A549 (cell line): ENCODE measurements around the gene ARHGAP44. TPM values are rescaled to one million over a fixed set of nuclear protein-coding genes. Genes with fewer than 3 reads are reported as not detected.

Experiments used
- ATAC-seq, 2 experiments: fragments of 200-7000 bp in 1 of 2; fragments of >200 bp in 1 of 2; cut with Nextera tagmentation in 1 of 2; cut with Tn5 transposase in 1 of 2; 3 replicates each; pipeline versions ENCODE4 v1.8.0 to v1.9.1; 2018 to 2020; ENCODE audit warnings: mild to moderate bottlenecking in 1 of 2, moderate library complexity in 1 of 2
- CTCF ChIA-PET: fragments of 300-600 bp; sonication (Branson Sonifier 250); formaldehyde crosslinking; extraction: SDS; loops from one replicate; lab custom pipeline; 2021; ENCODE audit warnings: antibody characterized with exemption, inconsistent platforms; lab: Yijun Ruan, JAX
- POLR2A ChIA-PET: fragments of 350-600 bp; formaldehyde crosslinking; extraction: SDS; loops from one replicate; lab custom pipeline; 2021; ENCODE audit warnings: antibody characterized with exemption, inconsistent platforms; lab: Yijun Ruan, JAX
- DNase-seq, 2 experiments: peaks; one replicate each; pipeline versions ENCODE4 v3.0.0 to v3.0.0-alpha.2; 2011 to 2016; ENCODE audit warnings: low read depth in 1 of 2, low spot score in 1 of 2
- FAIRE-seq: peaks from 2 replicates; lab custom pipeline; 2011; peaks lifted over from hg19 to GRCh38; lab: Jason Lieb, UNC
- H3K27ac ChIP-seq, 2 experiments: fragments of >200 bp; sonication (Bioruptor Twin); formaldehyde crosslinking; 3 replicates each; pipeline ENCODE4 v1.5.1; 2016 to 2017
- H3K4me1 ChIP-seq: fragments of >200 bp; sonication (Bioruptor Twin); formaldehyde crosslinking; 3 replicates; pipeline ENCODE4 v1.6.1; 2016
- H3K4me2 ChIP-seq: fragments of >200 bp; sonication (Bioruptor Twin); formaldehyde crosslinking; 3 replicates; pipeline ENCODE4 v1.6.1; 2016
- H3K4me3 ChIP-seq: fragments of >200 bp; sonication (Bioruptor Twin); formaldehyde crosslinking; 3 replicates; pipeline ENCODE4 v1.5.1; 2016
- H3K9me3 ChIP-seq: fragments of >200 bp; sonication (Bioruptor Twin); formaldehyde crosslinking; 3 replicates; pipeline ENCODE4 v1.6.1; 2016
- CEBPB ChIP-seq, 2 experiments: fragments of >200 bp in 1 of 2; sonication (Bioruptor Twin) in 1 of 2; formaldehyde crosslinking in 1 of 2; IDR thresholded peaks; 2 replicates each; pipeline ENCODE4 v1.6.1; 2012 to 2016
- EHF ChIP-seq: fragments of 250-450 bp; sonication (Bioruptor Pico); IDR thresholded peaks from 2 replicates; pipeline ENCODE4 v1.5.0; 2020; ENCODE audit warnings: mild to moderate bottlenecking
- EHMT2 ChIP-seq: fragments of 200-600 bp; sonication (generic); IDR thresholded peaks from 2 replicates; pipeline ENCODE4 v1.6.1; 2016; ENCODE audit warnings: antibody characterized with exemption, low read depth, mild to moderate bottlenecking, moderate library complexity
- ESRRA ChIP-seq: fragments of 150-350 bp; IDR thresholded peaks from 2 replicates; pipeline ENCODE4 v1.6.1; 2014; ENCODE audit warnings: mild to moderate bottlenecking, low read length, borderline replicate concordance
- FOSL2 ChIP-seq, 2 experiments: fragments of 450-650 bp in 1 of 2; fragments of >200 bp in 1 of 2; sonication (Bioruptor Twin) in 1 of 2; formaldehyde crosslinking; IDR thresholded peaks; 2 replicates each; pipeline versions ENCODE4 v1.5.0 to v1.6.1; 2016 to 2020; ENCODE audit warnings: mild to moderate bottlenecking in 1 of 2, moderate library complexity in 1 of 2
- GATA3 ChIP-seq: IDR thresholded peaks from 2 replicates; pipeline ENCODE4 v1.6.1; 2012; ENCODE audit warnings: borderline replicate concordance
- HDAC2 ChIP-seq: fragments of 200-600 bp; sonication (generic); IDR thresholded peaks from 2 replicates; pipeline ENCODE4 v1.6.1; 2016
- HEYL ChIP-seq: fragments of 250-450 bp; sonication (Bioruptor Pico); IDR thresholded peaks from 2 replicates; pipeline ENCODE4 v1.8.0; 2021; ENCODE audit warnings: mild to moderate bottlenecking, moderate library complexity
- HOXA7 ChIP-seq: fragments of 250-450 bp; sonication (Bioruptor Pico); IDR thresholded peaks from 2 replicates; pipeline ENCODE4 v1.5.0; 2020; ENCODE audit warnings: mild to moderate bottlenecking, moderate library complexity
- HOXB5 ChIP-seq: fragments of 250-450 bp; sonication (Bioruptor Pico); IDR thresholded peaks from 2 replicates; pipeline ENCODE4 v1.5.0; 2020; ENCODE audit warnings: mild to moderate bottlenecking, moderate library complexity
- KDM5A ChIP-seq: fragments of 200-600 bp; sonication (generic); IDR thresholded peaks from 2 replicates; pipeline ENCODE4 v1.6.1; 2016; ENCODE audit warnings: antibody characterized with exemption, mild to moderate bottlenecking
- MAFK ChIP-seq: fragments of 450-650 bp; IDR thresholded peaks from 2 replicates; pipeline ENCODE4 v1.6.1; 2014; ENCODE audit not compliant: partially characterized antibody
- MYC ChIP-seq: IDR thresholded peaks from 2 replicates; pipeline ENCODE4 v1.6.1; 2012; ENCODE audit warnings: mild to moderate bottlenecking, inconsistent platforms, low read length, improper control_type of control experiment, borderline replicate concordance
- NFE2L2 ChIP-seq: fragments of 150-350 bp; conservative IDR thresholded peaks from 2 replicates; pipeline ENCODE4 v1.6.1; 2014; ENCODE audit warnings: low read length
- NPAS2 ChIP-seq: fragments of 250-450 bp; sonication (Bioruptor Pico); IDR thresholded peaks from 2 replicates; pipeline ENCODE4 v1.8.0; 2022; ENCODE audit warnings: mild to moderate bottlenecking, moderate library complexity, borderline replicate concordance
- RARB ChIP-seq: fragments of 250-450 bp; sonication (Bioruptor Pico); IDR thresholded peaks from 2 replicates; pipeline ENCODE4 v1.8.0; 2021; ENCODE audit warnings: mild to moderate bottlenecking, moderate library complexity
- RFX5 ChIP-seq: fragments of 450-650 bp; IDR thresholded peaks from 2 replicates; pipeline ENCODE4 v1.7.1; 2014; ENCODE audit warnings: antibody characterized with exemption, mild to moderate bottlenecking, moderate library complexity
- RNF2 ChIP-seq: fragments of 200-600 bp; sonication (generic); IDR thresholded peaks from 2 replicates; pipeline ENCODE4 v1.6.1; 2016; ENCODE audit warnings: low read depth, mild to moderate bottlenecking, antibody characterized with exemption, moderate library complexity, borderline replicate concordance
- SMC3 ChIP-seq: fragments of >200 bp; sonication (Bioruptor Twin); formaldehyde crosslinking; IDR thresholded peaks from 3 replicates; pipeline ENCODE4 v1.6.1; 2018; ENCODE audit warnings: inconsistent platforms
- SREBF2 ChIP-seq: fragments of 450-650 bp; IDR thresholded peaks from 2 replicates; pipeline ENCODE4 v1.6.1; 2014; ENCODE audit warnings: mild to moderate bottlenecking, moderate library complexity
- TFCP2L1 ChIP-seq: fragments of 250-450 bp; sonication (Bioruptor Pico); IDR thresholded peaks from 2 replicates; pipeline ENCODE4 v1.5.0; 2021; ENCODE audit warnings: mild to moderate bottlenecking
- TP53 ChIP-seq: fragments of 250-450 bp; sonication (Bioruptor Pico); IDR thresholded peaks from 2 replicates; pipeline ENCODE4 v1.5.0; 2021; ENCODE audit warnings: mild to moderate bottlenecking, moderate library complexity
- ZC3H11A ChIP-seq: fragments of 450-650 bp; IDR thresholded peaks from 2 replicates; pipeline ENCODE4 v1.6.1; 2014; ENCODE audit warnings: antibody characterized with exemption, mild to moderate bottlenecking
- ZFP36 ChIP-seq: fragments of 450-650 bp; IDR thresholded peaks from 2 replicates; pipeline ENCODE4 v1.6.1; 2014; ENCODE audit warnings: borderline replicate concordance; ENCODE audit not compliant: partially characterized antibody
- WGBS: methylation state at CpG from one replicate; pipeline ENCODE4 v1.1.6; 2017; ENCODE audit errors: missing lambda C conversion rate; 5-methylcytosine and 5-hydroxymethylcytosine counted together
- polyA plus RNA-seq, 4 experiments: library from polyadenylated mRNA; depleted of rRNA in 3 of 4; stranded (reverse); fragments of >200 nt; fragmentation: RNase III in 1 of 4; extraction: RNeasy Plus Mini Kit Qiagen cat#74134 plus additional on column Dnase treatment in 1 of 4; gene quantifications; 2 replicates in 3 of 4; 3 replicates in 1 of 4; pipeline ENCODE4 v1.2.3, GENCODE V29; 2011 to 2017
- TF ChIP-seq, protein P1 (sequence below): fragments of >200 bp; sonication (Bioruptor Twin); formaldehyde crosslinking; IDR thresholded peaks from 3 replicates; pipeline ENCODE4 v1.5.1; 2016
- TF ChIP-seq, protein P2 (sequence below): fragments of >200 bp; sonication (Bioruptor Twin); formaldehyde crosslinking; IDR thresholded peaks from 3 replicates; pipeline ENCODE4 v1.6.1; 2016

ARHGAP44 gene
- polyA plus RNA-seq, 2 of the 4 experiments (the other 2 are of a cell fraction), result 4.1 to 4.2 TPM

DNA sequence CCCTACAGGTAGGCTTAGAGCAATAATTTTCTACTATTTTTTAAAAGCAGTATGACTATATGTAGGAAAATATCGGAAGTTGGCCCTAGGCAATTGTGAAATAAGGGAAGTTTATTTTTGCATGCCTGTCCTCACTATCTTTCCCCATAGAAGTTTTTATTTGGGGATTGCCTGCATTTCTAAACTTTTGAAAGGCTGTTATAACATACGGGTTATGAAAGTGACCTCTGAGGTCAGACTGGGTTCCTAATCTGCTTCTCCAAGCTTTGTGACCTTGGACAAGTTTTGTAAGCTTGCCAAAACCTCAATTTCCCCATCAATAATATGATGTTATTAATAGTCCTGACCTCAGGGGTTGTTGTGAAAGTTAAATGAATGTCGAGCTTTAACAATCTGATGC lies 67.1 kb downstream of the ARHGAP44 start (continued):
- TF ChIP-seq ESRRA, result no peak
- no peak for TF ChIP-seq HOXA7 (CRISPR knock-in tag)
- no peak for TF ChIP-seq ZFP36
- no peak for TF ChIP-seq MAFK
- no peak for TF ChIP-seq HDAC2

DNA sequence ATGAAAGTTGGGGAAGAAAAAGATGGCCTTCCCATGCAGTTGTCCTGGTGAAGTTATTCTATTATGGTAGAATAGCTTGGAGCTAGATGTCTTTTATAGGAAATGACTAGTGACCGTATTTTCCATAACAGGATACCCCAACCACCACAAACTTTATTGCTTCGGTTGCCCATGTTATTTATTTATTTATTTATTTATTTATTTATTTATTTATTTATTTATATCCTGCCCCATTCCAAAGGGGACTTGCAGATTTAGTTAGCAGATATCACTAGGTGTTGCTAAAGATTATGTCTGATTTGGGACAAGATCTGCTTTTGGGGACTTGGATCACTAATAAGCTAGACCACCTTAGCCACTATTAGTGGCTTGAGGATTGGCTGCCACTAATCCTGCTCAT lies 68.3 kb downstream of the ARHGAP44 start:
- ATAC-seq, result no peak
- no peaks in the 10 kb centered on the region for H3K9me3 ChIP-seq
- no peak overlapping the region for H3K4me2 ChIP-seq
- FAIRE-seq, result no peak
- 36% methylated on average over 2 of the region's 2 CpGs for WGBS
- H3K27ac ChIP-seq, result no peak overlapping the region
- no peak for DNase-seq
- CTCF ChIA-PET, result no interaction called here
- H3K4me3 ChIP-seq, result no peak overlapping the region
- TF ChIP-seq ZC3H11A (peak; percentile 97), RNF2 (no peak)
- TF ChIP-seq, all 56 proteins: peak for 1
- POLR2A ChIA-PET, result no interaction called here
- H3K4me1 ChIP-seq, result no peaks in the 10 kb centered on the region

DNA sequence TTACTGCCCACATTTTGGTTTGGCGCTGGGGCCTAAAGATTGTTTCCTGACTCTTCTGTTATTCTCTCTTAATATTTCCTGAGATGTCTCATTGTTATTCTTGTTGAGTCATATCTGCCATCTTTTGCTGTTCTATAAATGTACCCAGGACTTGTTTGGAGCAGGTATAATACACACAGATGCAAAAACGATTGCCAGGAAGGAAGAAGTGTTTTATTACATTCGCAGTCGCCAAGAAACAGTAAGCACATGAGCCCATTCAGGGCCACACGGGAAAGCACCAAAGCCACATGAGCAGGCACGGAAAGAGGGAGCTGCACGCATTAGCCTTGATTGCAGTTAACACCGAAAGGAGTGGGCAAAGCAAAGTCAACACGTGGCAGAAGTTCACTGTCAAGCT lies 70.2 kb downstream of the ARHGAP44 start:
- TF ChIP-seq EHF (CRISPR knock-in tag) (no peak), HEYL (CRISPR knock-in tag) (no peak), SMC3 (no peak), GATA3 (no peak), SREBF2 (no peak), EHMT2 (no peak)
- TF ChIP-seq, all 56 proteins: peak for 0
- H3K4me3 ChIP-seq, result no peak overlapping the region
- FAIRE-seq (no peak), DNase-seq (no peak), ATAC-seq (no peak)
- H3K9me3 ChIP-seq, result no peaks in the 10 kb centered on the region
- WGBS, result 47% methylated on average over 9 of the region's 9 CpGs
- ChIA-PET POLR2A (no interaction called here), CTCF (interaction anchor here (0.9 kb wide), 1 partner anchor 143 kb away, joined by 3 read pairs; no protein-coding TSS in a partner anchor)
- no peak overlapping the region for H3K4me2 ChIP-seq
- no peak overlapping the region for H3K27ac ChIP-seq
- H3K4me1 ChIP-seq, result no peaks in the 10 kb centered on the region

DNA sequence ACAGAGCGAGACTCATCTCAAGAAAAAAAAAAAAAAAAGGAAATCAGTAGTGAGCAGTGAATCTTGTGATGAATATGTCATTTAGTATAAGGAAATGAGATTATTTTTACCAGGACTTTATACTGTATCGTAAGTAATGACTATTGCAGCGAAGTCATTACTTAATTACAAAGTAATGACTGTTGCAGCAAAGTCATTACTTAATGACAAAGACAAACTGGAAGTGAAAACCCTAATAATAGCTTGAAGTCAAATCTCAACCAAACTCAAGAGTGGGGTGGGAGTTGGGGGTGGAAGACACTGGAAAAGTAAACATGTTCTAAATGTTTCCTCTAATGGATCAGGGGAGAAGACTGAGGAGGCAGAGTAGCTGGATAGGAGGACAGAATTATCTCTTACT lies 76.5 kb downstream of the ARHGAP44 start:
- ATAC-seq (no peak), FAIRE-seq (no peak)

DNA sequence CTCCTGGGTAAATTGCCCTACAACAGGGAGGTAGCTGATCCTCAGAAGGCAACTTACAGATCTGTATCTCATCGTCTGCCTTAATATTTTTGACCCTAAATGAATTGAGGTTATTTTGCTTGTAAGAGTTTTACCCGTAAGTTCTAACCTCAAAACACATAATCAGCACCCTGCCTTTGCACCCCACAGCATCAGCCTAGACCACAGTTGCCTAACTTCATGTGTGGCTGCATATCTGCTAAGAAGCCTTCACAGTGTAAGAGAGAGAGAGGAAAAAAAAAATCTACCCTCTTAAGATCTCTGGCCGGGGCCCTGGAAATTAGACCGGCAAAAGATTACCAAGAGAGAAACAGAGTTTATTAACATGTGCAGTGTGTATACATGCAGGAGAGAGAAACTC lies 76.9 kb downstream of the ARHGAP44 start:
- ChIA-PET CTCF (no interaction called here), POLR2A (no interaction called here)
- no peak overlapping the region for H3K4me2 ChIP-seq
- H3K4me3 ChIP-seq, result no peak overlapping the region
- DNase-seq, result no peak
- no peaks in the 10 kb centered on the region for H3K4me1 ChIP-seq
- TF ChIP-seq HEYL (CRISPR knock-in tag), result no peak
- no peak for TF ChIP-seq ZC3H11A
- TF ChIP-seq HOXB5, result no peak
- TF ChIP-seq EHMT2, result no peak
- no peak for TF ChIP-seq NPAS2
- TF ChIP-seq CEBPB (IDR thresholded peaks at IDR 0.05), result no peak
- TF ChIP-seq HDAC2, result no peak
- TF ChIP-seq GATA3, result no peak
- TF ChIP-seq FOSL2 (IDR thresholded peaks at IDR 0.05), result no peak
- no peak for TF ChIP-seq FOSL2 (CRISPR knock-in tag; IDR thresholded peaks at IDR 0.05)
- TF ChIP-seq, protein P1, sequence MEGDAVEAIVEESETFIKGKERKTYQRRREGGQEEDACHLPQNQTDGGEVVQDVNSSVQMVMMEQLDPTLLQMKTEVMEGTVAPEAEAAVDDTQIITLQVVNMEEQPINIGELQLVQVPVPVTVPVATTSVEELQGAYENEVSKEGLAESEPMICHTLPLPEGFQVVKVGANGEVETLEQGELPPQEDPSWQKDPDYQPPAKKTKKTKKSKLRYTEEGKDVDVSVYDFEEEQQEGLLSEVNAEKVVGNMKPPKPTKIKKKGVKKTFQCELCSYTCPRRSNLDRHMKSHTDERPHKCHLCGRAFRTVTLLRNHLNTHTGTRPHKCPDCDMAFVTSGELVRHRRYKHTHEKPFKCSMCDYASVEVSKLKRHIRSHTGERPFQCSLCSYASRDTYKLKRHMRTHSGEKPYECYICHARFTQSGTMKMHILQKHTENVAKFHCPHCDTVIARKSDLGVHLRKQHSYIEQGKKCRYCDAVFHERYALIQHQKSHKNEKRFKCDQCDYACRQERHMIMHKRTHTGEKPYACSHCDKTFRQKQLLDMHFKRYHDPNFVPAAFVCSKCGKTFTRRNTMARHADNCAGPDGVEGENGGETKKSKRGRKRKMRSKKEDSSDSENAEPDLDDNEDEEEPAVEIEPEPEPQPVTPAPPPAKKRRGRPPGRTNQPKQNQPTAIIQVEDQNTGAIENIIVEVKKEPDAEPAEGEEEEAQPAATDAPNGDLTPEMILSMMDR, result no peak
- no peak for TF ChIP-seq TFCP2L1 (CRISPR knock-in tag)
- H3K9me3 ChIP-seq, result no peaks in the 10 kb centered on the region; the same call in 2 of the 3 replicates
- ATAC-seq, result no peak
- no peak overlapping the region for H3K27ac ChIP-seq
- WGBS, result 35% methylated on average over 4 of the region's 4 CpGs
- FAIRE-seq, result no peak

More for the DNA sequence above, 76.5 kb downstream of the ARHGAP44 start:
- TF ChIP-seq HOXB5 (no peak), MYC (no peak), RARB (CRISPR knock-in tag) (no peak), TP53 (CRISPR knock-in tag) (no peak), GATA3 (no peak), KDM5A (no peak), NFE2L2 (no peak), RFX5 (no peak)
- TF ChIP-seq, protein P2, sequence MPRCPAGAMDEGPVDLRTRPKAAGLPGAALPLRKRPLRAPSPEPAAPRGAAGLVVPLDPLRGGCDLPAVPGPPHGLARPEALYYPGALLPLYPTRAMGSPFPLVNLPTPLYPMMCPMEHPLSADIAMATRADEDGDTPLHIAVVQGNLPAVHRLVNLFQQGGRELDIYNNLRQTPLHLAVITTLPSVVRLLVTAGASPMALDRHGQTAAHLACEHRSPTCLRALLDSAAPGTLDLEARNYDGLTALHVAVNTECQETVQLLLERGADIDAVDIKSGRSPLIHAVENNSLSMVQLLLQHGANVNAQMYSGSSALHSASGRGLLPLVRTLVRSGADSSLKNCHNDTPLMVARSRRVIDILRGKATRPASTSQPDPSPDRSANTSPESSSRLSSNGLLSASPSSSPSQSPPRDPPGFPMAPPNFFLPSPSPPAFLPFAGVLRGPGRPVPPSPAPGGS, result no peak
- Histone ChIP-seq H3K4me2 (no peak overlapping the region), H3K9me3 (no peaks in the 10 kb centered on the region; the same call in 2 of the 3 replicates), H3K4me3 (no peak overlapping the region), H3K27ac (no peak overlapping the region), H3K4me1 (no peaks in the 10 kb centered on the region)
- ChIA-PET CTCF (no interaction called here), POLR2A (no interaction called here)
- no peak for DNase-seq
- 70% methylated on average over 3 of the region's 3 CpGs for WGBS
